Epithelial cell of proximal tubule (primary cell): ENCODE results near the gene PRR18. TPM values are rescaled to one million over a fixed set of nuclear protein-coding genes. Genes with fewer than 3 reads are reported as not detected.

ENCODE experiments used
- DNase-seq: peaks from one replicate; pipeline ENCODE4 v3.0.0-alpha.2; 2011; ENCODE audit warnings: low read depth
- H3K4me3 ChIP-seq: 2 replicates; pipeline ENCODE4 v1.5.1; 2011; ENCODE audit warnings: low read depth, mild to moderate bottlenecking, low read length
- CTCF ChIP-seq: conservative IDR thresholded peaks from 2 replicates; pipeline ENCODE4 v1.5.1; 2012; ENCODE audit warnings: low read depth, mild to moderate bottlenecking, low read length
- total RNA-seq: library from RNA; depleted of rRNA; stranded (reverse); fragments of >200 nt; gene quantifications from 2 replicates; pipeline ENCODE4 v1.2.3, GENCODE V29; 2015

PRR18 gene
- total RNA-seq, 1 donor from 2014 or later = not detected

GRCh38 chr6:166343150-166343487 is 34.9 kb upstream of the PRR18 start:
- TF ChIP-seq CTCF = no peak
- peak overlapping the region; percentile 94 for H3K4me3 ChIP-seq
- no peak for DNase-seq

GRCh38 chr6:166342349-166343149 is 34.4 kb upstream of the PRR18 start, which contains the start of gene SFT2D1:
Gene SFT2D1 (minus strand): TSS chr6:166342545. CDS start chr6:166342481, 64 bp downstream.
- TF ChIP-seq CTCF = no peak
- DNase-seq = no peak
- peak within 1 kb of the TSS; percentile 94 for H3K4me3 ChIP-seq

GRCh38 chr6:166341977-166342348 is 33.8 kb upstream of the PRR18 start:
- DNase-seq = no peak
- peak overlapping the region; percentile 94 for H3K4me3 ChIP-seq
- no peak for TF ChIP-seq CTCF

- no peak for DNase-seq
- no peak for TF ChIP-seq CTCF
- peak overlapping the region; percentile 94 for H3K4me3 ChIP-seq
These were observed 33.3 kb upstream of the PRR18 start for GRCh38 chr6:166341464-166341863.

- DNase-seq = no peak
- no peak overlapping the region for H3K4me3 ChIP-seq
- TF ChIP-seq CTCF = no peak
These were observed 30.7 kb upstream of the PRR18 start for GRCh38 chr6:166338854-166339253.

- TF ChIP-seq CTCF = no peak
- no peak overlapping the region for H3K4me3 ChIP-seq
- DNase-seq = no peak
These were observed 28.7 kb upstream of the PRR18 start for GRCh38 chr6:166336847-166337246.
